Colonic mucosa (tissue), 4 donors: ENCODE data around the gene RAD51AP1. TPM values are rescaled to one million over a fixed set of nuclear protein-coding genes. Genes with fewer than 3 reads are reported as not detected.

ENCODE experiments used
- DNase-seq: peaks from one replicate; pipeline ENCODE4 v3.0.0-alpha.2; 2020
- H3K27ac ChIP-seq: fragments of 200-600 bp; one replicate; pipeline ENCODE4 v1.8.0; 2021
- H3K27me3 ChIP-seq: fragments of 200-600 bp; one replicate; pipeline ENCODE4 v1.8.0; 2021
- H3K36me3 ChIP-seq: fragments of 200-600 bp; one replicate; pipeline ENCODE4 v1.8.0; 2021
- H3K4me1 ChIP-seq: fragments of 200-600 bp; one replicate; pipeline ENCODE4 v1.8.0; 2021; ENCODE audit warnings: mild to moderate bottlenecking
- H3K4me3 ChIP-seq: fragments of 200-600 bp; one replicate; pipeline ENCODE4 v1.8.0; 2021
- H3K9ac ChIP-seq, 2 donors: one replicate each; pipeline ENCODE4 v1.7.0; 2013; ENCODE audit warnings: control low read depth in 2 of 2, low read depth in 2 of 2, low read length in 2 of 2
- H3K9me3 ChIP-seq: fragments of 200-600 bp; one replicate; pipeline ENCODE4 v1.8.0; 2021
- intact Hi-C: fragments of 100-400 bp; cut with DNase I; formaldehyde crosslinking; loops from one replicate; pipeline ENCODE4 v1.14.1; 2022
- total RNA-seq, 2 donors: library from RNA; stranded (reverse); fragmentation: NEBNext Ultra II Directional in 1 of 2; extraction: Animal tissue kit (Norgen Biotek cat#: 25700) in 1 of 2; gene quantifications; one replicate each; pipeline ENCODE4 v1.2.1, GENCODE V29; 2021
- TF ChIP-seq, protein P1 (sequence below): fragments of 200-600 bp; IDR thresholded peaks from one replicate; pipeline ENCODE4 v1.8.0; 2022; ENCODE audit warnings: antibody characterized with exemption, mild to moderate bottlenecking
- donor health status: healthy.
- donor health status: DM: no; HTN: no; CAD: no.
- donor health status: DM: no; HTN: no; CAD: no.

RAD51AP1 gene
- total RNA-seq, 2 donors from 2014 or later = 6.6 to 22.3 TPM

DNA sequence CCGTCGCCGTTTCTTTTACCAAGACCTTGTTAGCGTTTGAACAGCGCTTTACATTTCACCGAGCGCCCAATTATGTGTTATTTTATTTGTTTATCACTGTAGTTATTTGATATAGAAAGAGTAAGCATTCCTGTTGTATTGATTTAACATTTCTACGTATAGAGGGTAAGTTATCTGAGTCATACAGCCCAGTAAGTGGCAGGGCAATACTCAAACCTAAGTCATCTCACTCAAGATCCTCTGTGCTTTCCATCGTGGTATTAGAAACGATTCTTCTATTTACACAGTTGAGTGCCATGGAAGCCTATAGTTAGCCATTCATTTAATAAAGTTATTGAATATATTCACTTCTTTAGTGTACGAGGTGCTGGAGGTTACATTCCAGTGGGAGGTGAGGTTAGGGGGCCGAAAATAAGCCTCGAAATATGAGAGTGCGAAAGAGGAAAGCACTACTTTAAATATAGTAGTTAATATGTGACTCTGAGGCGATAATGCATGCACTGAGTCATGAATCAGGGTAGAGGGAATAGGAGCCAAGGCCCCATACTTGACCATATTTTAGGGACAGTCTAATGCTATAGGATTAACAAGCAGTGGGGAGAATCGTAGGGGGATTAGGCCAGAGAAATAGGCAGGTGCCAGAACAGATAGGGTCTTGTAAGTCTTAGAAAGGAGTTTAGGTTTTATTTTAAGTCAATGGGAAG lies 629 bp downstream of the RAD51AP1 start:
- TF ChIP-seq, protein P1, sequence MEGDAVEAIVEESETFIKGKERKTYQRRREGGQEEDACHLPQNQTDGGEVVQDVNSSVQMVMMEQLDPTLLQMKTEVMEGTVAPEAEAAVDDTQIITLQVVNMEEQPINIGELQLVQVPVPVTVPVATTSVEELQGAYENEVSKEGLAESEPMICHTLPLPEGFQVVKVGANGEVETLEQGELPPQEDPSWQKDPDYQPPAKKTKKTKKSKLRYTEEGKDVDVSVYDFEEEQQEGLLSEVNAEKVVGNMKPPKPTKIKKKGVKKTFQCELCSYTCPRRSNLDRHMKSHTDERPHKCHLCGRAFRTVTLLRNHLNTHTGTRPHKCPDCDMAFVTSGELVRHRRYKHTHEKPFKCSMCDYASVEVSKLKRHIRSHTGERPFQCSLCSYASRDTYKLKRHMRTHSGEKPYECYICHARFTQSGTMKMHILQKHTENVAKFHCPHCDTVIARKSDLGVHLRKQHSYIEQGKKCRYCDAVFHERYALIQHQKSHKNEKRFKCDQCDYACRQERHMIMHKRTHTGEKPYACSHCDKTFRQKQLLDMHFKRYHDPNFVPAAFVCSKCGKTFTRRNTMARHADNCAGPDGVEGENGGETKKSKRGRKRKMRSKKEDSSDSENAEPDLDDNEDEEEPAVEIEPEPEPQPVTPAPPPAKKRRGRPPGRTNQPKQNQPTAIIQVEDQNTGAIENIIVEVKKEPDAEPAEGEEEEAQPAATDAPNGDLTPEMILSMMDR = no peak
- H3K4me3 ChIP-seq = peak overlapping the region; percentile 72
- no peak for DNase-seq
- intact Hi-C loops = no loop called here
- no peaks in the 10 kb centered on the region for H3K27me3 ChIP-seq
- H3K9me3 ChIP-seq = no peaks in the 10 kb centered on the region
- H3K9ac ChIP-seq = peak overlapping the region; percentile 58 to 88
- H3K36me3 ChIP-seq = no peaks in the 10 kb centered on the region
- H3K4me1 ChIP-seq = peaks cover 8% of the 10 kb centered on the region
- no peak overlapping the region for H3K27ac ChIP-seq

GRCh38 chr12:4540170-4540569 lies 1.5 kb downstream of the RAD51AP1 start:
- TF ChIP-seq, protein P1 = no peak
- Histone ChIP-seq H3K4me3 (no peak overlapping the region), H3K27ac (no peak overlapping the region), H3K27me3 (no peaks in the 10 kb centered on the region), H3K36me3 (no peaks in the 10 kb centered on the region), H3K9me3 (no peaks in the 10 kb centered on the region), H3K4me1 (peaks cover 8% of the 10 kb centered on the region), H3K9ac (no peak overlapping the region)
- intact Hi-C loops = no loop called here
- DNase-seq = no peak

DNA sequence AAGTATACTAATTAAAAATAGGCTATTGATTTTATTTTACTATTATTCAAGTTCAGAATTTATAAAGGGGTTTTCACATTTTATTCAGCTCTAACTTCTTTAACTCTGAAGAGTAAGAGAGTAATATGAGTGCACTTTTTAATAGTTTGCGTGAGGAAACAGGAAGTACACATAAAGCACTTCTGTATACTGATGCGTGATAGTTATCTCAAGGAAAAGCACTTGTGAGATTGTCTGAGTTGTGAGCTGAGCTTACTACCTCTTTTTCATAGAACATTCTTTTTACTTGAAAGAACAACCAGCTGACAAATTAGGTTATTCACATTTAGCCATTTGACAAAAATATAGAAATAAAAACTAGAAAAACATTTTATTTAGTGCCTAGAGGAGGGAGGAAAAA lies 1.9 kb downstream of the RAD51AP1 start:
- H3K36me3 ChIP-seq = no peaks in the 10 kb centered on the region
- no peak overlapping the region for H3K4me3 ChIP-seq
- H3K4me1 ChIP-seq = peaks cover 8% of the 10 kb centered on the region
- no peak for DNase-seq
- TF ChIP-seq, protein P1 = no peak
- no peak overlapping the region for H3K9ac ChIP-seq
- H3K27ac ChIP-seq = no peak overlapping the region
- no peaks in the 10 kb centered on the region for H3K27me3 ChIP-seq
- intact Hi-C loops = no loop called here
- no peaks in the 10 kb centered on the region for H3K9me3 ChIP-seq

GRCh38 chr12:4545195-4545594 lies 6.5 kb downstream of the RAD51AP1 start:
- Histone ChIP-seq H3K4me3 (no peak overlapping the region), H3K27me3 (no peaks in the 10 kb centered on the region), H3K9ac (no peak overlapping the region), H3K9me3 (no peaks in the 10 kb centered on the region), H3K4me1 (no peaks in the 10 kb centered on the region), H3K36me3 (no peaks in the 10 kb centered on the region), H3K27ac (no peak overlapping the region)
- DNase-seq = no peak
- TF ChIP-seq, protein P1 = no peak
- intact Hi-C loops = no loop called here

DNA sequence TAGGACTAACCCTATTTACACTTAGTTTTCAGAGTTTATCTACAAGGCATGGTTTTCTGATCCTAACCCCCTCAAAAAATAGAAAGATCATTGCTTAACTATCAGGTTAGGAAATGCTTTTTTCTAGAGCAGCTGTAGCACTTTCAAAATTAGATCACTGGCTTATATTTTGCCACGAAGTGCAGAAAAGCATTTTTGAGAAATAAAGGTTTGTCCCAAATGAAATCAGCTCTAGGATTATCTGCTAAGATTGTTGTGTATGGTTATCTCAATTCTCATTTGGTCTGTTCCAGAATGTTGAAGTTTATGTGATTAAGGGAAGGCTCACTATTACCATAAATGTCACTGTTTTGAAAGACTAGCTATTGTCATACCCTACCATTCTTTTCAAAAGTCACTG lies 13.5 kb downstream of the RAD51AP1 start:
- Histone ChIP-seq H3K9me3 (no peaks in the 10 kb centered on the region), H3K36me3 (no peaks in the 10 kb centered on the region), H3K9ac (no peak overlapping the region), H3K27ac (no peak overlapping the region), H3K4me3 (no peak overlapping the region), H3K27me3 (no peaks in the 10 kb centered on the region), H3K4me1 (no peaks in the 10 kb centered on the region)
- TF ChIP-seq, protein P1 = no peak
- no peak for DNase-seq
- intact Hi-C loops = no loop called here
